T-helper 1 cell treated with Interleukin-12 subunit alpha and Interleukin-12 subunit beta and Interleukin-4 antibody, amounts not matched to agents 30 ng/mL and 1 ng/mL, for 36 hours (primary cell): ENCODE data around the gene CUL4B. TPM values are rescaled to one million over a fixed set of nuclear protein-coding genes. Genes with fewer than 3 reads are reported as not detected.

Experiments used
- intact Hi-C: fragments of 100-400 bp; cut with micrococcal nuclease; formaldehyde crosslinking; loops from one replicate; pipeline ENCODE4 v1.15.1; 2024
- total RNA-seq: library from RNA; stranded (reverse); gene quantifications from 2 replicates; pipeline ENCODE4 v1.2.3, GENCODE V29; 2022

CUL4B gene
- total RNA-seq, 1 donor from 2014 or later, result 39.1 TPM

- intact Hi-C loops, result no loop called here
These were observed 26.2 kb downstream of the CUL4B start for GRCh38 chrX:120534413-120535205.

GRCh38 chrX:120522820-120523219 lies 37.9 kb downstream of the CUL4B start:
- intact Hi-C loops, result no loop called here

- intact Hi-C loops, result no loop called here
These were observed 42.8 kb downstream of the CUL4B start for GRCh38 chrX:120517936-120518335.

- intact Hi-C loops, result no loop called here
These were observed 46.5 kb downstream of the CUL4B start for GRCh38 chrX:120514236-120514635.

GRCh38 chrX:120512627-120513026 lies 48.1 kb downstream of the CUL4B start:
- intact Hi-C loops, result no loop called here

GRCh38 chrX:120512222-120512621 lies 48.5 kb downstream of the CUL4B start:
- intact Hi-C loops, result no loop called here

GRCh38 chrX:120504569-120504968 lies 56.2 kb downstream of the CUL4B start:
- intact Hi-C loops, result no loop called here

- intact Hi-C loops, result loop anchor here (2.0 to 10.0 kb wide), 2 partner anchors 1005 to 1079 kb away; no protein-coding TSS in a partner anchor
These were observed 61.3 kb downstream of the CUL4B start for GRCh38 chrX:120499301-120500072.

- intact Hi-C loops, result loop anchor here (10.0 kb wide), 1 partner anchor 1015 kb away; no protein-coding TSS in a partner anchor
These were observed 70.6 kb downstream of the CUL4B start for GRCh38 chrX:120490119-120490518.

GRCh38 chrX:120486786-120487185 lies 74.0 kb downstream of the CUL4B start:
- intact Hi-C loops, result loop anchor here (1.0 to 5.0 kb wide), 5 partner anchors 12 to 821 kb away; partner anchors contain the start of genes C1GALT1C1, LAMP2 and ZBTB33

GRCh38 chrX:120485638-120486520 lies 74.9 kb downstream of the CUL4B start:
- intact Hi-C loops, result loop anchor here (1.0 to 5.0 kb wide), 7 partner anchors 12 to 821 kb away; partner anchors contain the start of genes C1GALT1C1, LAMP2 and ZBTB33

- intact Hi-C loops, result loop anchor here (1.0 to 5.0 kb wide), 4 partner anchors 28 to 822 kb away; partner anchors contain the start of gene ZBTB33
These were observed 75.5 kb downstream of the CUL4B start for GRCh38 chrX:120485315-120485637.

GRCh38 chrX:120477453-120477852 lies 83.3 kb downstream of the CUL4B start:
- intact Hi-C loops, result no loop called here

GRCh38 chrX:120476714-120477113 lies 84.0 kb downstream of the CUL4B start:
- intact Hi-C loops, result no loop called here

- intact Hi-C loops, result loop anchor here (1.0 kb wide), 2 partner anchors 95 to 110 kb away; no protein-coding TSS in a partner anchor
These were observed 85.3 kb downstream of the CUL4B start for GRCh38 chrX:120475447-120475846.

Other genes starting within 250 kb of the CUL4B start
- gene TMEM255A, start 249.5 kb downstream of the CUL4B start, total RNA-seq, result not detected in 2 replicates
- gene ATP1B4, start 198.9 kb downstream of the CUL4B start, total RNA-seq, result not detected in 2 replicates
- gene LAMP2, start 91.7 kb downstream of the CUL4B start, total RNA-seq, result 68.5 and 68.7 TPM in 2 replicates
- 45.6 and 53.9 TPM in 2 replicates for gene MCTS1, start 43.1 kb upstream of the CUL4B start, total RNA-seq
- 34.2 and 34.3 TPM in 2 replicates for gene C1GALT1C1, start 69.1 kb upstream of the CUL4B start, total RNA-seq